GM12878 (cell line): ENCODE measurements around the gene SERPINE1. TPM values are rescaled to one million over a fixed set of nuclear protein-coding genes. Genes with fewer than 3 reads are reported as not detected.

ENCODE experiments used
- ATAC-seq: fragments of 200-7000 bp; cut with Tn5 transposase; 3 replicates; pipeline ENCODE4 v1.9.1; 2020; ENCODE audit warnings: mild to moderate bottlenecking, moderate library complexity
- BruUV-seq: library from RNA; stranded (reverse); fragments of 400-500 nt; replicated peaks from 2 replicates; lab custom pipeline; 2021; lab: Mats Ljungman, UMichigan
- CTCF ChIA-PET: fragments of 300-600 bp; sonication (Branson Sonifier 250); formaldehyde crosslinking; extraction: SDS; loops from one replicate; lab custom pipeline; 2021; ENCODE audit warnings: inconsistent platforms; lab: Yijun Ruan, JAX
- POLR2A ChIA-PET: fragments of 350-600 bp; formaldehyde crosslinking; extraction: SDS; loops from one replicate; lab custom pipeline; 2021; ENCODE audit warnings: inconsistent platforms; lab: Charles Lee
- RAD21 ChIA-PET: fragments of 300-600 bp; sonication (Branson Sonifier 250); formaldehyde crosslinking; loops from one replicate; lab custom pipeline; 2023; ENCODE audit warnings: antibody characterized with exemption; ENCODE audit not compliant: unreplicated experiment; lab: Charles Lee
- SMC1A ChIA-PET: fragments of 300-600 bp; sonication (Branson Sonifier 250); formaldehyde crosslinking; loops from one replicate; lab custom pipeline; 2023; ENCODE audit not compliant: unreplicated experiment, uncharacterized antibody; lab: Charles Lee
- DNase-seq: peaks from one replicate; pipeline ENCODE4 v3.0.0-alpha.2; 2011; ENCODE audit warnings: low read depth, low spot score
- FAIRE-seq: peaks from 3 replicates; lab custom pipeline; 2011; peaks lifted over from hg19 to GRCh38; lab: Jason Lieb, UNC
- H2AFZ ChIP-seq: 2 replicates; pipeline ENCODE4 v1.6.0; 2011; ENCODE audit warnings: low read depth, low read length, control low read depth; ENCODE audit not compliant: control insufficient read depth
- H3K27ac ChIP-seq: 2 replicates; pipeline ENCODE4 v1.5.1; 2011; ENCODE audit warnings: control low read depth; ENCODE audit not compliant: control insufficient read depth, insufficient read depth
- H3K27me3 ChIP-seq, 2 experiments: replicated peaks in 1 of 2; 2 replicates each; pipeline versions ENCODE4 v1.6.0 to v1.6.1; 2011; ENCODE audit warnings: low read length in 1 of 2; ENCODE audit not compliant: control insufficient read depth in 2 of 2, insufficient read depth in 2 of 2
- H3K36me3 ChIP-seq, 2 experiments: 2 replicates each; pipeline ENCODE4 v1.5.1; 2011; ENCODE audit warnings: low read length in 1 of 2; ENCODE audit not compliant: control insufficient read depth in 2 of 2, insufficient read depth in 2 of 2
- H3K4me1 ChIP-seq: 2 replicates; pipeline ENCODE4 v1.6.1; 2011; ENCODE audit warnings: mild to moderate bottlenecking, low read length, moderate library complexity, mixed read lengths; ENCODE audit not compliant: control insufficient read depth, insufficient read depth
- H3K4me2 ChIP-seq: 2 replicates; pipeline ENCODE4 v1.6.0; 2011; ENCODE audit warnings: control low read depth; ENCODE audit not compliant: control insufficient read depth, insufficient read depth
- H3K4me3 ChIP-seq: fragments of 200-600 bp; sonication (generic); 2 replicates; pipeline ENCODE4 v1.5.1; 2016
- H3K79me2 ChIP-seq: 2 replicates; pipeline ENCODE4 v1.6.0; 2011; ENCODE audit warnings: low read length; ENCODE audit not compliant: control insufficient read depth, insufficient read depth
- H3K9ac ChIP-seq: 2 replicates; pipeline ENCODE4 v1.8.0; 2011; ENCODE audit warnings: low read length, control low read depth, mixed read lengths; ENCODE audit not compliant: control insufficient read depth, insufficient read depth
- H3K9me3 ChIP-seq: replicated peaks from 3 replicates; pipeline ENCODE4 v1.5.1; 2011; ENCODE audit warnings: mild to moderate bottlenecking, low read length; ENCODE audit not compliant: control insufficient read depth, insufficient read depth
- H4K20me1 ChIP-seq: 2 replicates; pipeline ENCODE4 v1.6.0; 2011; ENCODE audit not compliant: control insufficient read depth, insufficient read depth
- BHLHE40 ChIP-seq, 2 experiments: fragments of 450-650 bp in 1 of 2; IDR thresholded peaks; 2 replicates each; pipeline ENCODE4 v1.6.1; 2011 to 2017; ENCODE audit warnings: low read depth in 2 of 2, borderline replicate concordance in 1 of 2, improper control_type of control experiment in 1 of 2, low read length in 1 of 2, mild to moderate bottlenecking in 1 of 2
- HDAC6 ChIP-seq: fragments of 200-600 bp; sonication (generic); IDR thresholded peaks from one replicate; pipeline ENCODE4 v1.8.0; 2017; ENCODE audit warnings: antibody characterized with exemption; ENCODE audit not compliant: unreplicated experiment
- IKZF2 ChIP-seq, 2 experiments: fragments of 450-650 bp; IDR thresholded peaks; 2 replicates each; pipeline ENCODE4 v1.6.1; 2017; ENCODE audit warnings: mild to moderate bottlenecking in 2 of 2, moderate library complexity in 2 of 2
- POLR2AphosphoS5 ChIP-seq: IDR thresholded peaks from 2 replicates; pipeline ENCODE4 v1.6.1; 2011; ENCODE audit warnings: mild to moderate bottlenecking, low read length, inconsistent platforms
- RAD21 ChIP-seq: IDR thresholded peaks from 2 replicates; pipeline ENCODE4 v1.6.1; 2011; ENCODE audit warnings: mild to moderate bottlenecking, low read depth, low read length, moderate library complexity; ENCODE audit not compliant: insufficient read depth
- RFX5 ChIP-seq: IDR thresholded peaks from 2 replicates; pipeline ENCODE4 v1.6.1; 2011; ENCODE audit warnings: low read depth, low read length, improper control_type of control experiment
- ZNF217 ChIP-seq: fragments of 450-650 bp; IDR thresholded peaks from 2 replicates; pipeline ENCODE4 v1.6.1; 2017; ENCODE audit warnings: antibody characterized with exemption, mild to moderate bottlenecking
- WGBS: methylation state at CpG from one replicate; pipeline ENCODE4 v1.1.6; 2016; ENCODE audit warnings: low lambda C conversion rate; ENCODE audit not compliant: insufficient replicate concordance, insufficient coverage; ENCODE audit errors: missing lambda C conversion rate; 5-methylcytosine and 5-hydroxymethylcytosine counted together
- in situ Hi-C: fragments of 300-500 bp; cut with MboI; formaldehyde crosslinking; loops from 9 replicates; pipeline ENCODE4 v1.14.3; 2018; ENCODE audit warnings: mixed read lengths
- intact Hi-C: fragments of 100-400 bp; cut with micrococcal nuclease; formaldehyde crosslinking; loops from one replicate; pipeline ENCODE4 v1.14.2; 2022; ENCODE audit not compliant: unreplicated experiment
- polyA plus RNA-seq, 11 experiments: library from polyadenylated mRNA; depleted of rRNA in 4 of 11; unstranded in 6 of 11; stranded (reverse) in 5 of 11; fragments of >200 nt; fragmentation: Nextera tagmentation in 4 of 11; fragmentation: Illumina TruSeq in 1 of 11; extraction: Ambion mirVana in 4 of 11; extraction: Trizol in 1 of 11; gene quantifications; 1 replicate in 1 of 11; 2 replicates in 10 of 11; pipeline versions ENCODE4 v1.2.1 to v1.2.3, GENCODE V29; 2011 to 2016; ENCODE audit warnings: inconsistent platforms in 2 of 11, missing spikeins in 2 of 11, low read depth in 1 of 11
- total RNA-seq, 4 experiments: library from RNA; depleted of rRNA in 3 of 4; stranded (reverse); fragments of >200 nt in 3 of 4; fragmentation: Illumina TruSeq in 1 of 4; extraction: Trizol in 1 of 4; gene quantifications; 2 replicates each; pipeline versions ENCODE4 v1.2.1 to v1.2.3, GENCODE V29; 2013 to 2021
- TF ChIP-seq, protein P1 (sequence below): fragments of 450-650 bp; IDR thresholded peaks from 2 replicates; pipeline ENCODE4 v1.6.1; 2018; ENCODE audit warnings: mild to moderate bottlenecking, low read depth, moderate library complexity; ENCODE audit not compliant: partially characterized antibody
- TF ChIP-seq, protein P2 (sequence below): fragments of 450-650 bp; IDR thresholded peaks from 2 replicates; pipeline ENCODE4 v1.6.1; 2014; ENCODE audit warnings: mild to moderate bottlenecking
- TF ChIP-seq, protein P3 (sequence below): fragments of 450-650 bp; formaldehyde crosslinking; IDR thresholded peaks from 2 replicates; pipeline ENCODE4 v1.4.0; 2022; ENCODE audit warnings: mild to moderate bottlenecking, moderate library complexity
- TF ChIP-seq, protein P4 (sequence below): fragments of 450-650 bp; formaldehyde crosslinking; IDR thresholded peaks from 2 replicates; pipeline ENCODE4 v1.4.0; 2020; ENCODE audit warnings: mild to moderate bottlenecking, moderate library complexity

Gene SERPINE1
- total and polyA plus RNA-seq, 10 of the 15 experiments (the other 5 are each of a cell fraction or from before 2014, with no cell fraction given) = 0.20 to 2.4 (median 0.44) TPM

DNA sequence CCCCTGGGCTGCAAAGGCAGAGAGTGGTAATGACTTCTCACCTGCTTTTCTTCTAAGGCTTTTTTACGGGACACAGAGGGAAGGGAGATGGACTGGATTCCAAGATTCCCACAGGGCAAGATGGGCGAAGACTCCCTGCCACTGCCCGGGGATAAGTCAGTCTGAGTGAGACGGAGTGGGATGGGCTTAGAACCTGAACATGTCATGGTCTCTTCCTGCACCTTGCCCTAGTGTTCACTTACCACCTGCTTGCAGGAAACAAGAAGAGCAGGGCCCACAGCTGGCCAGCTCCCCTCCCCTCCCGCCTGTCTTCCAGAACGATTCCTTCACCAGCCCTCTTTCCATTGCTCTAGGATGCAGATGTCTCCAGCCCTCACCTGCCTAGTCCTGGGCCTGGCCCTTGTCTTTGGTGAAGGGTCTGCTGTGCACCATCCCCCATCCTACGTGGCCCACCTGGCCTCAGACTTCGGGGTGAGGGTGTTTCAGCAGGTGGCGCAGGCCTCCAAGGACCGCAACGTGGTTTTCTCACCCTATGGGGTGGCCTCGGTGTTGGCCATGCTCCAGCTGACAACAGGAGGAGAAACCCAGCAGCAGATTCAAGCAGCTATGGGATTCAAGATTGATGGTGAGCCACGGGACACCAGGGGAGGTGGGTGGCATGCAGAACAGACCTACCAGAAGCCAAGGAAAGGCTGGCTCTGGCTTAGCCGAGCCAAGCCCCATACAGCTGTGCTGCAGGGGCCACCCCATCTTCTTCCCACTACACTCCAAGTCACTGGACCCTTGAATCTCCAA lies 1.3 kb downstream of the SERPINE1 start:
- intact Hi-C loops = no loop called here
- peaks cover 22% of the 10 kb centered on the region for H3K4me1 ChIP-seq
- TF ChIP-seq POLR2AphosphoS5 (no peak), IKZF2 (IDR thresholded peaks at IDR 0.05) (no peak), BHLHE40 (IDR thresholded peaks at IDR 0.05; ENCODE audit: borderline replicate concordance in 1 of 2, low read depth in 2 of 2, low read length in 1 of 2) (no peak), ZNF217 (no peak), RAD21 (no peak), RFX5 (no peak), HDAC6 (no peak)
- TF ChIP-seq, protein P1, sequence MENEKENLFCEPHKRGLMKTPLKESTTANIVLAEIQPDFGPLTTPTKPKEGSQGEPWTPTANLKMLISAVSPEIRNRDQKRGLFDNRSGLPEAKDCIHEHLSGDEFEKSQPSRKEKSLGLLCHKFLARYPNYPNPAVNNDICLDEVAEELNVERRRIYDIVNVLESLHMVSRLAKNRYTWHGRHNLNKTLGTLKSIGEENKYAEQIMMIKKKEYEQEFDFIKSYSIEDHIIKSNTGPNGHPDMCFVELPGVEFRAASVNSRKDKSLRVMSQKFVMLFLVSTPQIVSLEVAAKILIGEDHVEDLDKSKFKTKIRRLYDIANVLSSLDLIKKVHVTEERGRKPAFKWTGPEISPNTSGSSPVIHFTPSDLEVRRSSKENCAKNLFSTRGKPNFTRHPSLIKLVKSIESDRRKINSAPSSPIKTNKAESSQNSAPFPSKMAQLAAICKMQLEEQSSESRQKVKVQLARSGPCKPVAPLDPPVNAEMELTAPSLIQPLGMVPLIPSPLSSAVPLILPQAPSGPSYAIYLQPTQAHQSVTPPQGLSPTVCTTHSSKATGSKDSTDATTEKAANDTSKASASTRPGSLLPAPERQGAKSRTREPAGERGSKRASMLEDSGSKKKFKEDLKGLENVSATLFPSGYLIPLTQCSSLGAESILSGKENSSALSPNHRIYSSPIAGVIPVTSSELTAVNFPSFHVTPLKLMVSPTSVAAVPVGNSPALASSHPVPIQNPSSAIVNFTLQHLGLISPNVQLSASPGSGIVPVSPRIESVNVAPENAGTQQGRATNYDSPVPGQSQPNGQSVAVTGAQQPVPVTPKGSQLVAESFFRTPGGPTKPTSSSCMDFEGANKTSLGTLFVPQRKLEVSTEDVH = no peak
- TF ChIP-seq, protein P2, sequence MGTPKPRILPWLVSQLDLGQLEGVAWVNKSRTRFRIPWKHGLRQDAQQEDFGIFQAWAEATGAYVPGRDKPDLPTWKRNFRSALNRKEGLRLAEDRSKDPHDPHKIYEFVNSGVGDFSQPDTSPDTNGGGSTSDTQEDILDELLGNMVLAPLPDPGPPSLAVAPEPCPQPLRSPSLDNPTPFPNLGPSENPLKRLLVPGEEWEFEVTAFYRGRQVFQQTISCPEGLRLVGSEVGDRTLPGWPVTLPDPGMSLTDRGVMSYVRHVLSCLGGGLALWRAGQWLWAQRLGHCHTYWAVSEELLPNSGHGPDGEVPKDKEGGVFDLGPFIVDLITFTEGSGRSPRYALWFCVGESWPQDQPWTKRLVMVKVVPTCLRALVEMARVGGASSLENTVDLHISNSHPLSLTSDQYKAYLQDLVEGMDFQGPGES = no peak
- TF ChIP-seq, protein P3, sequence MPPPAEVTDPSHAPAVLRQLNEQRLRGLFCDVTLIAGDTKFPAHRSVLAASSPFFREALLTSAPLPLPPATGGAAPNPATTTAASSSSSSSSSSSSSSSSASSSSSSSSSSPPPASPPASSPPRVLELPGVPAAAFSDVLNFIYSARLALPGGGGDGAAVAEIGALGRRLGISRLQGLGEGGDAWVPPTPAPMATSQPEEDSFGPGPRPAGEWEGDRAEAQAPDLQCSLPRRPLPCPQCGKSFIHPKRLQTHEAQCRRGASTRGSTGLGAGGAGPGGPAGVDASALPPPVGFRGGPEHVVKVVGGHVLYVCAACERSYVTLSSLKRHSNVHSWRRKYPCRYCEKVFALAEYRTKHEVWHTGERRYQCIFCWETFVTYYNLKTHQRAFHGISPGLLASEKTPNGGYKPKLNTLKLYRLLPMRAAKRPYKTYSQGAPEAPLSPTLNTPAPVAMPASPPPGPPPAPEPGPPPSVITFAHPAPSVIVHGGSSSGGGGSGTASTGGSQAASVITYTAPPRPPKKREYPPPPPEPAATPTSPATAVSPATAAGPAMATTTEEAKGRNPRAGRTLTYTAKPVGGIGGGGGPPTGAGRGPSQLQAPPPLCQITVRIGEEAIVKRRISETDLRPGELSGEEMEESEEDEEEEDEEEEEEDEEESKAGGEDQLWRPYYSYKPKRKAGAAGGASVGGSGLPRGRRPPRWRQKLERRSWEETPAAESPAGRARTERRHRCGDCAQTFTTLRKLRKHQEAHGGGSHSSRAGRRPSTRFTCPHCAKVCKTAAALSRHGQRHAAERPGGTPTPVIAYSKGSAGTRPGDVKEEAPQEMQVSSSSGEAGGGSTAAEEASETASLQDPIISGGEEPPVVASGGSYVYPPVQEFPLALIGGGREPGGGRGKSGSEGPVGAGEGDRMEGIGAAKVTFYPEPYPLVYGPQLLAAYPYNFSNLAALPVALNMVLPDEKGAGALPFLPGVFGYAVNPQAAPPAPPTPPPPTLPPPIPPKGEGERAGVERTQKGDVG = no peak
- TF ChIP-seq, protein P4, sequence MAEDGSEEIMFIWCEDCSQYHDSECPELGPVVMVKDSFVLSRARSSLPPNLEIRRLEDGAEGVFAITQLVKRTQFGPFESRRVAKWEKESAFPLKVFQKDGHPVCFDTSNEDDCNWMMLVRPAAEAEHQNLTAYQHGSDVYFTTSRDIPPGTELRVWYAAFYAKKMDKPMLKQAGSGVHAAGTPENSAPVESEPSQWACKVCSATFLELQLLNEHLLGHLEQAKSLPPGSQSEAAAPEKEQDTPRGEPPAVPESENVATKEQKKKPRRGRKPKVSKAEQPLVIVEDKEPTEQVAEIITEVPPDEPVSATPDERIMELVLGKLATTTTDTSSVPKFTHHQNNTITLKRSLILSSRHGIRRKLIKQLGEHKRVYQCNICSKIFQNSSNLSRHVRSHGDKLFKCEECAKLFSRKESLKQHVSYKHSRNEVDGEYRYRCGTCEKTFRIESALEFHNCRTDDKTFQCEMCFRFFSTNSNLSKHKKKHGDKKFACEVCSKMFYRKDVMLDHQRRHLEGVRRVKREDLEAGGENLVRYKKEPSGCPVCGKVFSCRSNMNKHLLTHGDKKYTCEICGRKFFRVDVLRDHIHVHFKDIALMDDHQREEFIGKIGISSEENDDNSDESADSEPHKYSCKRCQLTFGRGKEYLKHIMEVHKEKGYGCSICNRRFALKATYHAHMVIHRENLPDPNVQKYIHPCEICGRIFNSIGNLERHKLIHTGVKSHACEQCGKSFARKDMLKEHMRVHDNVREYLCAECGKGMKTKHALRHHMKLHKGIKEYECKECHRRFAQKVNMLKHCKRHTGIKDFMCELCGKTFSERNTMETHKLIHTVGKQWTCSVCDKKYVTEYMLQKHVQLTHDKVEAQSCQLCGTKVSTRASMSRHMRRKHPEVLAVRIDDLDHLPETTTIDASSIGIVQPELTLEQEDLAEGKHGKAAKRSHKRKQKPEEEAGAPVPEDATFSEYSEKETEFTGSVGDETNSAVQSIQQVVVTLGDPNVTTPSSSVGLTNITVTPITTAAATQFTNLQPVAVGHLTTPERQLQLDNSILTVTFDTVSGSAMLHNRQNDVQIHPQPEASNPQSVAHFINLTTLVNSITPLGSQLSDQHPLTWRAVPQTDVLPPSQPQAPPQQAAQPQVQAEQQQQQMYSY (CRISPR knock-in tag) = no peak

More for the DNA sequence above, 1.3 kb downstream of the SERPINE1 start:
- no peak for ATAC-seq
- ChIA-PET RAD21 (interaction anchor here (0.8 kb wide), 1 partner anchor 11 kb away, joined by 3 read pairs; no protein-coding TSS in a partner anchor), SMC1A (interaction anchor here (0.9 to 1.0 kb wide), 2 partner anchors 9 to 10 kb away, joined by 3 read pairs; no protein-coding TSS in a partner anchor), POLR2A (interaction anchor here (0.9 to 1.4 kb wide), 2 partner anchors 8 to 238 kb away, joined by 3 to 4 read pairs; partner anchors contain the start of gene UFSP1), CTCF (interaction anchor here (0.7 to 4.0 kb wide), 8 partner anchors 8 to 89 kb away, joined by 3 to 31 read pairs (median 5); partner anchors contain the start of genes PLOD3 and TRIM56)
- H3K4me2 ChIP-seq = no peak overlapping the region
- H3K27ac ChIP-seq = no peak overlapping the region
- no peaks in the 10 kb centered on the region for H3K36me3 ChIP-seq
- in situ Hi-C loops = no loop called here
- no peak overlapping the region for H2AFZ ChIP-seq
- 55% methylated on average over 13 of the region's 14 CpGs for WGBS
- no peak for FAIRE-seq
- H3K27me3 ChIP-seq = no peaks in the 10 kb centered on the region; a peak in 2 of 4 replicates
- no peak overlapping the region for H3K4me3 ChIP-seq
- H4K20me1 ChIP-seq = no peaks in the 10 kb centered on the region
- no TSS peak for BruUV-seq
- no peaks in the 10 kb centered on the region for H3K9me3 ChIP-seq
- no peak overlapping the region for H3K9ac ChIP-seq
- H3K79me2 ChIP-seq = no peaks in the 10 kb centered on the region
- no peak for DNase-seq
